MCF 10A (cell line): ENCODE data around the gene NOC4L. TPM values are rescaled to one million over a fixed set of nuclear protein-coding genes. Genes with fewer than 3 reads are reported as not detected.

ENCODE experiments used
- BruUV-seq: library from RNA; stranded (reverse); fragments of 400-500 nt; replicated peaks from 2 replicates; lab custom pipeline; 2021; lab: Mats Ljungman, UMichigan
- CTCF ChIA-PET: fragments of 300-600 bp; sonication (Branson Sonifier 250); formaldehyde crosslinking; extraction: SDS; loops from one replicate; lab custom pipeline; 2021; ENCODE audit warnings: antibody characterized with exemption, inconsistent platforms; lab: Yijun Ruan, JAX
- POLR2A ChIA-PET: fragments of 300-600, 350-650 bp; sonication (Branson Sonifier 250); formaldehyde crosslinking; extraction: SDS; loops from one replicate; lab custom pipeline; 2020; ENCODE audit warnings: antibody characterized with exemption, inconsistent platforms; lab: Yijun Ruan, JAX
- DNase-seq: peaks from one replicate; pipeline ENCODE4 v3.0.0-alpha.2; 2018; ENCODE audit not compliant: unreplicated experiment
- H3K27ac Mint-ChIP-seq: one replicate; pipeline ENCODE4 v1.8.0; 2022; ENCODE audit warnings: mild to moderate bottlenecking, low read depth, mixed read lengths; ENCODE audit not compliant: unreplicated experiment
- H3K27me3 Mint-ChIP-seq: one replicate; pipeline ENCODE4 v1.8.0; 2022; ENCODE audit warnings: mixed read lengths; ENCODE audit not compliant: insufficient read depth, unreplicated experiment
- H3K36me3 Mint-ChIP-seq: one replicate; pipeline ENCODE4 v1.8.0; 2022; ENCODE audit warnings: mild to moderate bottlenecking, moderate library complexity, mixed read lengths; ENCODE audit not compliant: insufficient read depth, unreplicated experiment
- H3K4me1 Mint-ChIP-seq: one replicate; pipeline ENCODE4 v1.8.0; 2022; ENCODE audit warnings: mixed read lengths; ENCODE audit not compliant: insufficient read depth, unreplicated experiment
- H3K4me3 Mint-ChIP-seq: one replicate; pipeline ENCODE4 v1.8.0; 2022; ENCODE audit warnings: mild to moderate bottlenecking, moderate library complexity, mixed read lengths; ENCODE audit not compliant: unreplicated experiment
- H3K9me3 Mint-ChIP-seq: one replicate; pipeline ENCODE4 v1.8.0; 2022; ENCODE audit warnings: mixed read lengths; ENCODE audit not compliant: unreplicated experiment
- intact Hi-C: fragments of 100-400 bp; cut with micrococcal nuclease; formaldehyde crosslinking; loops from 2 replicates; pipeline ENCODE4 v1.14.1; 2022
- total RNA-seq: library from RNA; stranded (reverse); gene quantifications from 2 replicates; pipeline ENCODE4 v1.2.3, GENCODE V29; 2022
- TF ChIP-seq, protein P1 (sequence below): fragments of 200-600 bp; IDR thresholded peaks from one replicate; pipeline ENCODE4 v1.8.0; 2022; ENCODE audit warnings: antibody characterized with exemption, mild to moderate bottlenecking; ENCODE audit not compliant: unreplicated experiment

Gene NOC4L
- total RNA-seq, 1 experiment from 2014 or later = 32.0 TPM

DNA sequence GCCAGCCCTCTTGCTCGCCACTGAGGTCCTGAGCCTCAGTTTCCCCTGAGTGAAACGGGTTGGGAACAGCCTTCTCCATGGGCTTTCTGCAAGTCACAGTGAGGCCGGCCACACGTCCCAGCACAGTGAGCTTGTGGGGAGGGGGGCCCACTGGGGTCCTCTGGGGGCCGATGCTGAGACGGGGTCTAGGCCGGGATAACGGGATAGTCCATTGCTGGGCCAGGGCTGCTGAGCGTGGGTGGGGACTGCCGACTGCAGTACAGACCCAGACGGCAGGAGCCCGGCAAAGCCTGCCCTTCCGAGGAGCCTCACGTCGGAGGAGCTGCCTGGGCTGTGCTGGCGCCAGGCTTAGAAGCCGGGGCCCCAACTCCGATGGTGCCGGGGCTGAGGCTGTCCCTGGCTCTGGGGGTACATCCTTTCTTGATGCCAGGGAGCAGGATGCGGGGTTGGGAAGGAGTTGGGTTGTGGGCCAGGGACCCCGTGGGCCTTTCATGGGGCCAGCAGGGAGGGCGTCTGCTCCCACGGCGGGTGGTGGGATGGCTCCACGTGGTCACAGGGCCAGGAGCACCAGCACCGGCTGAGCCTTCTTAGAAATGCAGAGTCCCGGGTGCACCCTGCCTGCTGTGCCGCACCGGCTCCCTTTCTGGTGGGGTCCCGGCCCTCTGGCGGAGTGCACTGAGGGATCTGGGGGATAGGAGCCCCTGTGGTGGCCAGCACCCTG, 24.2 kb downstream of the NOC4L start:
- DNase-seq = no peak
- Mint-ChIP-seq H3K9me3 (peaks cover 17% of the 10 kb centered on the region), H3K4me3 (no peak overlapping the region), H3K27ac (no peak overlapping the region), H3K36me3 (peaks cover 6% of the 10 kb centered on the region), H3K4me1 (peaks cover 6% of the 10 kb centered on the region), H3K27me3 (peaks cover 32% of the 10 kb centered on the region)
- intact Hi-C loops = no loop called here
- TF ChIP-seq, protein P1, sequence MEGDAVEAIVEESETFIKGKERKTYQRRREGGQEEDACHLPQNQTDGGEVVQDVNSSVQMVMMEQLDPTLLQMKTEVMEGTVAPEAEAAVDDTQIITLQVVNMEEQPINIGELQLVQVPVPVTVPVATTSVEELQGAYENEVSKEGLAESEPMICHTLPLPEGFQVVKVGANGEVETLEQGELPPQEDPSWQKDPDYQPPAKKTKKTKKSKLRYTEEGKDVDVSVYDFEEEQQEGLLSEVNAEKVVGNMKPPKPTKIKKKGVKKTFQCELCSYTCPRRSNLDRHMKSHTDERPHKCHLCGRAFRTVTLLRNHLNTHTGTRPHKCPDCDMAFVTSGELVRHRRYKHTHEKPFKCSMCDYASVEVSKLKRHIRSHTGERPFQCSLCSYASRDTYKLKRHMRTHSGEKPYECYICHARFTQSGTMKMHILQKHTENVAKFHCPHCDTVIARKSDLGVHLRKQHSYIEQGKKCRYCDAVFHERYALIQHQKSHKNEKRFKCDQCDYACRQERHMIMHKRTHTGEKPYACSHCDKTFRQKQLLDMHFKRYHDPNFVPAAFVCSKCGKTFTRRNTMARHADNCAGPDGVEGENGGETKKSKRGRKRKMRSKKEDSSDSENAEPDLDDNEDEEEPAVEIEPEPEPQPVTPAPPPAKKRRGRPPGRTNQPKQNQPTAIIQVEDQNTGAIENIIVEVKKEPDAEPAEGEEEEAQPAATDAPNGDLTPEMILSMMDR = no peak
- ChIA-PET POLR2A (interaction anchor here (1.0 kb wide), 1 partner anchor 21 kb away, joined by 3 read pairs; no protein-coding TSS in a partner anchor), CTCF (interaction anchor here (0.9 kb wide), 1 partner anchor 15 kb away, joined by 3 read pairs; no protein-coding TSS in a partner anchor)
- BruUV-seq = no TSS peak

DNA sequence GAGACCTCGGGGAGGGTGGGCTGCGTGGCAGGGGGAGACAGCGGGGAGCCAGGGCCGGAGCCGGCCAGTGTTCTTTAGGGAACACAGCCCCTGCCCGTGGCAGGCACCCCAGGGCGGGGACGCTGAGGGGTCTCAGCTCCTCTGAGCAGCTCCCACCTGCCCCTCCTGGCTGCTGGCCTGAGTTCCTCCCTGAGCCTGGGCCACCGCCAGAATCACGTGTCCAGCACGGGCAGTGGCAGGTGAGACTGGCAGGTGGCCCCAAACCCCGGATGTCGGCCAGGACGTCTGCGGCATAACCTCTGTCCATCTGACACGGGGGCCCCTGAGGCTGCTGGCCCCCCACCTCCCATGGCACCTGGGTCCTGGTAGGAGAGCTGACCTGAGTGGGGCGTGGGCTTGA, 25.1 kb downstream of the NOC4L start:
- H3K4me3 Mint-ChIP-seq = no peak overlapping the region

DNA sequence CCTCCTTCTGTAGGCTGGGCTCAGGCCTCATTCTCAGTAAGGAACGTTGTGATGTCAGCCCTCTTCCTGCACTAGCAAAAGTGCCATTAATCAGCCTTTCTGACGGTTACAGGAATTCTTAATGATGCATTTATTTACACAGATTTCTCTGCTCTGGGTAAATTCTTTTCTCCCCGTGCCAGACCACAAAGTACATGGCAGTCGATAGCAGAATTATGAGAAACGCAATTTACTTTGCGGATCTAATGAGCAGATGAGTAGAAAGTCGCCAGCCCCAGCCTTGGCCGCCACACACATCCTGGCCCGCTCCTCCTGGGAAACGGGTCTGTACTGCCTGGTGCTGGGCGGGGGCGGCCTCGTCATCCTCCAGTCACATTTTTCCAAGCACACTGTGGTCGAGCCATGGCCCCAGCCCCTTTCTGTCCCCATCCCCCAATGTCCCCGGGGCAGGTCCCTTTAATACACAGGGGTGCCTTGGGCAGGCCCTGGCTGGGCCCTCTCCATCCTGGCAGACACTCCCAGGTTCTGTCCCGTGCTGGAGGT, 25.9 kb downstream of the NOC4L start:
- Mint-ChIP-seq H3K27me3 (peaks cover 33% of the 10 kb centered on the region), H3K4me1 (no peaks in the 10 kb centered on the region), H3K4me3 (no peak overlapping the region), H3K36me3 (peaks cover 6% of the 10 kb centered on the region), H3K27ac (no peak overlapping the region), H3K9me3 (peaks cover 17% of the 10 kb centered on the region)
- BruUV-seq = no TSS peak
- CTCF ChIA-PET = interaction anchor here (0.9 kb wide), 1 partner anchor 467 kb away, joined by 4 read pairs; no protein-coding TSS in a partner anchor
- peak; percentile 66 for DNase-seq
- TF ChIP-seq, protein P1 = no peak
- POLR2A ChIA-PET = no interaction called here
- intact Hi-C loops = no loop called here

More for the DNA sequence above, 25.1 kb downstream of the NOC4L start:
- BruUV-seq = no TSS peak
- DNase-seq = no peak
- peaks cover 6% of the 10 kb centered on the region for H3K36me3 Mint-ChIP-seq
- H3K9me3 Mint-ChIP-seq = peaks cover 17% of the 10 kb centered on the region
- TF ChIP-seq, protein P1 = no peak
- intact Hi-C loops = no loop called here
- peaks cover under 1% of the 10 kb centered on the region for H3K4me1 Mint-ChIP-seq
- no peak overlapping the region for H3K27ac Mint-ChIP-seq
- H3K27me3 Mint-ChIP-seq = peaks cover 28% of the 10 kb centered on the region
- POLR2A ChIA-PET = no interaction called here
- CTCF ChIA-PET = interaction anchor here (0.7 to 0.9 kb wide), 3 partner anchors 9 to 468 kb away, joined by 3 to 5 read pairs (median 4); no protein-coding TSS in a partner anchor

DNA sequence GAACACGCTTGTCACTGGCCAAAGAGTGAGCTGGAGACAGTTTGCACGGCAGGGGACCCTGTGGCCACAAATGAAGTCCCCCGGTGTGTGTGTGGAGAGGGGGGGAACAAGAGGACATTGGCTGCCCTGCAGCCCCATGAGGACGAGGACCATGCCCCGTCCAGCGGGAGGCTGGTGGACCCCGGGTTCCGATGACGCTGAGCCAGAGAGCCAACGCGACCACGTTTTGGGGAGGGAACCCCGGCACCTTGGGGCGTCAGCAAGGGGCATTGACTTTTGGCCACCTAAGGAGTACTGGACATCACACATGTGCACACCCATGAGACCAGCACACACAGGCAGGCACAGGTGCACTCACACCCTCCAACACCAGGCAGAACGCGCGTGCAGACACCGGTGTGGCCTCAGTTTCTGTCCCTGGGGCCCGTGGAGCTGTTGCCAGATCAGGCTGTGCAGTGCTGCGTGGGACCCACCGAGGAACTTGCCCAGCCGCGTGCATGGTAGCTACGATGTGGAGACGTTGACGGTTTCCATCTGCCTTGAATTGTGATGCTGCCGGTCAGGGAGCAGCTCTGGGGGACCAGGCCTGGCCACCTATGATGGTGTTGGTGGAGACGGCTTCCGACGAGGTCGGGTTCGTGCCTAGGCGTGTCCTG, 26.5 kb downstream of the NOC4L start:
- peaks cover 33% of the 10 kb centered on the region for H3K27me3 Mint-ChIP-seq
- intact Hi-C loops = no loop called here
- POLR2A ChIA-PET = no interaction called here
- H3K4me1 Mint-ChIP-seq = no peaks in the 10 kb centered on the region
- H3K27ac Mint-ChIP-seq = no peak overlapping the region
- H3K9me3 Mint-ChIP-seq = peaks cover 17% of the 10 kb centered on the region
- CTCF ChIA-PET = interaction anchor here (0.6 kb wide), 1 partner anchor 462 kb away, joined by 4 read pairs; no protein-coding TSS in a partner anchor
- TF ChIP-seq, protein P1 = no peak
- no peak overlapping the region for H3K4me3 Mint-ChIP-seq
- no TSS peak for BruUV-seq
- H3K36me3 Mint-ChIP-seq = peaks cover 6% of the 10 kb centered on the region
- no peak for DNase-seq
